HG03066 (cell line): Measurements from ENCODE around the gene CARMIL3.
"Not testable (repeated sequence)": the region's sequence is repeated elsewhere in the genome, so short reads cannot be mapped to it uniquely, and the experiment has no call there.

Source experiments
- ATAC-seq: cut with Tn5 transposase; IDR thresholded peaks from one replicate; pipeline ENCODE4 v1.9.1; 2021; ENCODE audit warnings: low read depth; ENCODE audit not compliant: unreplicated experiment

Gene CARMIL3

GRCh38 chr14:24036963-24037657, 14.7 kb upstream of the CARMIL3 start:
- peak; percentile 12 for ATAC-seq

GRCh38 chr14:24037658-24038037, 14.2 kb upstream of the CARMIL3 start:
- ATAC-seq: no peak

- no peak for ATAC-seq
Observed at GRCh38 chr14:24038686-24039085, 13.1 kb upstream of the CARMIL3 start.

- no peak for ATAC-seq
Observed at GRCh38 chr14:24040692-24041091, 11.1 kb upstream of the CARMIL3 start.

- ATAC-seq: no peak
Observed at GRCh38 chr14:24042746-24043145, 9.1 kb upstream of the CARMIL3 start.

- ATAC-seq: not testable (repeated sequence)
Observed at GRCh38 chr14:24049002-24049401, 2.8 kb upstream of the CARMIL3 start.

GRCh38 chr14:24050753-24051152, 1.1 kb upstream of the CARMIL3 start:
- not testable (repeated sequence) for ATAC-seq

- no peak for ATAC-seq
Observed at GRCh38 chr14:24051176-24051788, 527 bp upstream of the CARMIL3 start.

- no peak for ATAC-seq
Observed at GRCh38 chr14:24052656-24053547, 1.1 kb downstream of the CARMIL3 start.

- ATAC-seq: no peak
Observed at GRCh38 chr14:24053548-24054323, 1.9 kb downstream of the CARMIL3 start.

GRCh38 chr14:24054324-24054641, 2.5 kb downstream of the CARMIL3 start:
- no peak for ATAC-seq

- no peak for ATAC-seq
Observed at GRCh38 chr14:24054646-24055045, 2.8 kb downstream of the CARMIL3 start.

- no peak for ATAC-seq
Observed at GRCh38 chr14:24055971-24056799, 4.4 kb downstream of the CARMIL3 start.

GRCh38 chr14:24056800-24057184, 5.0 kb downstream of the CARMIL3 start:
- no peak for ATAC-seq

GRCh38 chr14:24057271-24057670, 5.5 kb downstream of the CARMIL3 start:
- ATAC-seq: no peak

GRCh38 chr14:24057867-24058259, 6.1 kb downstream of the CARMIL3 start:
- no peak for ATAC-seq

- no peak for ATAC-seq
Observed at GRCh38 chr14:24058260-24058950, 6.6 kb downstream of the CARMIL3 start.

GRCh38 chr14:24058951-24059475, 7.2 kb downstream of the CARMIL3 start:
- no peak for ATAC-seq

GRCh38 chr14:24059841-24060388, 8.1 kb downstream of the CARMIL3 start:
- no peak for ATAC-seq
